Pancreas (tissue), 10 donors: ENCODE measurements around the gene PEX26. TPM values are rescaled to one million over a fixed set of nuclear protein-coding genes. Genes with fewer than 3 reads are reported as not detected.
A peak's percentile ranks its signal among the peaks of the same experiment; 100 is the strongest.

Experiments used
- ATAC-seq, 4 donors: fragments of 200-7000 bp; cut with Tn5 transposase; one replicate each; pipeline versions ENCODE4 v1.8.0 to v1.9.1; 2020; ENCODE audit warnings: mild to moderate bottlenecking in 4 of 4, moderate library complexity in 4 of 4
- DNase-seq, 6 donors: peaks; one replicate each; pipeline ENCODE4 v3.0.0-alpha.2; 2020
- FAIRE-seq: peaks from 2 replicates; lab custom pipeline; 2012; peaks lifted over from hg19 to GRCh38; lab: Jason Lieb, UNC
- H3K27ac ChIP-seq, 4 donors: fragments of 200-600 bp; sonication (generic); 1 replicate in 3 of 4; 2 replicates in 1 of 4; pipeline versions ENCODE4 v1.5.0 to v1.8.0; 2020
- H3K27me3 ChIP-seq, 4 donors: fragments of 200-600 bp; one replicate each; pipeline ENCODE4 v1.8.0; 2021
- H3K36me3 ChIP-seq, 3 donors: fragments of 200-600 bp; sonication (generic) in 1 of 3; one replicate each; pipeline versions ENCODE4 v1.5.0 to v1.8.0; 2020 to 2021
- H3K4me1 ChIP-seq, 3 donors: fragments of 200-600 bp; one replicate each; pipeline ENCODE4 v1.8.0; 2021
- H3K4me3 ChIP-seq, 4 donors: fragments of 200-600 bp; sonication (generic) in 2 of 4; one replicate each; pipeline versions ENCODE4 v1.5.0 to v1.8.0; 2020 to 2021
- H3K9me3 ChIP-seq, 4 donors: fragments of 200-600 bp; one replicate each; pipeline ENCODE4 v1.8.0; 2021
- CTCF ChIP-seq, 4 donors: fragments of 200-600 bp; sonication (generic) in 3 of 4; IDR thresholded peaks; one replicate each; pipeline versions ENCODE4 v1.5.0 to v1.8.0; 2021; ENCODE audit warnings: antibody characterized with exemption in 4 of 4
- WGBS, 2 donors: extraction: QIAGEN DNeasy Blood & Tissue Kit; methylation state at CpG; one replicate each; pipeline ENCODE4 v1.1.7; 2013; 5-methylcytosine and 5-hydroxymethylcytosine counted together
- intact Hi-C, 3 donors: fragments of 100-400 bp; cut with DNase I; formaldehyde crosslinking; loops; one replicate each; pipeline versions ENCODE4 v1.11.1 to v1.14.2; 2022
- polyA plus RNA-seq, 2 donors: library from polyadenylated mRNA; stranded (reverse); fragments of 200-250 nt; gene quantifications; one replicate each; pipeline ENCODE4 v1.2.3, GENCODE V29; 2013
- total RNA-seq, 6 donors: library from RNA; stranded (reverse); fragmentation: NEBNext Ultra II Directional in 4 of 6; extraction: Animal tissue kit (Norgen Biotek cat#: 25700) in 4 of 6; gene quantifications; one replicate each; pipeline versions ENCODE4 v1.2.1 to v1.2.4, GENCODE V29; 2021 to 2023
- donor health status: healthy with polysubstance abuse.
- donor health status: DM: no; HTN: no; CAD: no; lungs with moderate emphysema.
- donor health status: DM: no; HTN: no; CAD: no.
- donor health status: control.
- donor health status: control.
- donor health status: Bipolar disorder and iron deficiency.
- donor health status: DM: yes; HTN: yes; CAD: no.
- donor health status: DM: no; HTN: no; CAD: no.
- donor health status: DM: no; HTN: no; CAD: no.
- donor health status: DM: yes; HTN: yes; CAD: no.

PEX26 gene
- total and polyA plus RNA-seq, 8 donors: 9.3 to 26.5 (median 14.3) TPM

- no peak for ATAC-seq
- H3K4me3 ChIP-seq: no peak overlapping the region
- FAIRE-seq: no peak
- no peak for TF ChIP-seq CTCF (IDR thresholded peaks at IDR 0.05)
- no peaks in the 10 kb centered on the region for H3K27me3 ChIP-seq
- H3K9me3 ChIP-seq: no peaks in the 10 kb centered on the region
- DNase-seq: no peak
- intact Hi-C loops: loop anchor here in 2 of 3 donors (5.0 to 10.0 kb wide), 2 partner anchors 175 to 247 kb away; no protein-coding TSS in a partner anchor
- H3K4me1 ChIP-seq: peaks cover 7 to 20% (median 16%) of the 10 kb centered on the region in 3 donors
- 70 to 74% methylated on average over 4 of the region's 4 CpGs for WGBS, 2 donors
- H3K27ac ChIP-seq: no peak overlapping the region
- H3K36me3 ChIP-seq: peaks cover 0 to 15% (median 0%) of the 10 kb centered on the region in 3 donors
Measured at GRCh38 chr22:18079706-18080233, 2.0 kb downstream of the PEX26 start.

GRCh38 chr22:18081416-18081815, 3.6 kb downstream of the PEX26 start:
- Histone ChIP-seq H3K27ac (no peak overlapping the region), H3K9me3 (no peaks in the 10 kb centered on the region), H3K27me3 (no peaks in the 10 kb centered on the region), H3K4me3 (no peak overlapping the region), H3K36me3 (peaks cover 0 to 30% (median 12%) of the 10 kb centered on the region in 3 donors), H3K4me1 (peaks cover 7 to 17% (median 13%) of the 10 kb centered on the region in 3 donors)
- FAIRE-seq (no peak), DNase-seq (no peak), ATAC-seq (no peak)
- no peak for TF ChIP-seq CTCF (IDR thresholded peaks at IDR 0.05)
- WGBS, 2 donors: 77 to 86% methylated on average over 5 of the region's 5 CpGs
- intact Hi-C loops: no loop called here

- Histone ChIP-seq H3K36me3 (peaks cover 0 to 41% (median 13%) of the 10 kb centered on the region in 3 donors), H3K27ac (no peak overlapping the region), H3K9me3 (no peaks in the 10 kb centered on the region), H3K27me3 (no peaks in the 10 kb centered on the region), H3K4me1 (peaks cover 0 to 8% (median 7%) of the 10 kb centered on the region in 3 donors), H3K4me3 (no peak overlapping the region)
- intact Hi-C loops: no loop called here
- ATAC-seq (no peak), FAIRE-seq (no peak), DNase-seq (no peak)
- no peak for TF ChIP-seq CTCF (IDR thresholded peaks at IDR 0.05)
- WGBS, 2 donors: 62 to 70% methylated on average over 2 of the region's 2 CpGs
Measured at GRCh38 chr22:18082467-18082866, 4.7 kb downstream of the PEX26 start.

GRCh38 chr22:18083406-18083805, 5.6 kb downstream of the PEX26 start:
- intact Hi-C loops: no loop called here
- Histone ChIP-seq H3K27me3 (no peaks in the 10 kb centered on the region), H3K36me3 (peaks cover 0 to 50% (median 21%) of the 10 kb centered on the region in 3 donors), H3K4me1 (peaks cover 0 to 8% (median 7%) of the 10 kb centered on the region in 3 donors), H3K9me3 (no peaks in the 10 kb centered on the region), H3K27ac (no peak overlapping the region), H3K4me3 (no peak overlapping the region)
- FAIRE-seq: no peak
- no peak for TF ChIP-seq CTCF (IDR thresholded peaks at IDR 0.05)
- WGBS, 2 donors: 91 to 93% methylated on average over 10 of the region's 10 CpGs
- no peak for ATAC-seq
- DNase-seq: no peak

- Histone ChIP-seq H3K4me1 (peaks cover 0 to 2% (median 0%) of the 10 kb centered on the region in 3 donors), H3K9me3 (no peaks in the 10 kb centered on the region), H3K27ac (no peak overlapping the region), H3K4me3 (no peak overlapping the region), H3K36me3 (peaks cover 0 to 52% (median 21%) of the 10 kb centered on the region in 3 donors), H3K27me3 (no peaks in the 10 kb centered on the region)
- FAIRE-seq: no peak
- intact Hi-C loops: no loop called here
- no peak for DNase-seq
- no peak for TF ChIP-seq CTCF (IDR thresholded peaks at IDR 0.05)
- ATAC-seq: peak in 3 of 4 donors; percentile 55 to 69 (median 66)
Measured at GRCh38 chr22:18085188-18085587, 7.4 kb downstream of the PEX26 start.
